DMS53 treated with DMSO at 0.1 percent for 48 hours (cell line): ENCODE results near the gene GKN2.

ENCODE experiments used
- DNase-seq: peaks from one replicate; lab custom pipeline; 2025; ENCODE audit not compliant: unreplicated experiment; lab: John Stamatoyannopoulos, UW

The GKN2 gene

GRCh38 chr2:68952887-68953521 lies at the start of gene GKN2:
GKN2 (minus strand) TSS chr2:68952893; CDS start chr2:68952861, 32 bp downstream.
- DNase-seq, result no peak

- DNase-seq, result no peak
These were observed 49.2 kb upstream of the GKN2 start for GRCh38 chr2:69001879-69002278.

- no peak for DNase-seq
These were observed 44.7 kb upstream of the GKN2 start for GRCh38 chr2:68997401-68997800.

GRCh38 chr2:68995916-68996315 lies 43.2 kb upstream of the GKN2 start:
- DNase-seq, result no peak

GRCh38 chr2:68994864-68995263 lies 42.2 kb upstream of the GKN2 start:
- no peak for DNase-seq

- DNase-seq, result no peak
These were observed 41.0 kb upstream of the GKN2 start for GRCh38 chr2:68993660-68994059.

- DNase-seq, result no peak
These were observed 40.2 kb upstream of the GKN2 start for GRCh38 chr2:68992933-68993332.

GRCh38 chr2:68992341-68992740 lies 39.6 kb upstream of the GKN2 start:
- DNase-seq, result no peak

- DNase-seq, result no peak
These were observed 36.3 kb upstream of the GKN2 start for GRCh38 chr2:68989035-68989434.

- no peak for DNase-seq
These were observed 34.4 kb upstream of the GKN2 start for GRCh38 chr2:68987021-68987503.

- no peak for DNase-seq
These were observed 28.3 kb upstream of the GKN2 start for GRCh38 chr2:68980956-68981355.

GRCh38 chr2:68978098-68978497 lies 25.4 kb upstream of the GKN2 start:
- no peak for DNase-seq

- DNase-seq, result no peak
These were observed 24.8 kb upstream of the GKN2 start for GRCh38 chr2:68977453-68977852.

- DNase-seq, result no peak
These were observed 23.2 kb upstream of the GKN2 start for GRCh38 chr2:68975844-68976243.

- DNase-seq, result no peak
These were observed 22.4 kb upstream of the GKN2 start for GRCh38 chr2:68974946-68975665.

- DNase-seq, result no peak
These were observed 21.6 kb upstream of the GKN2 start, which contains the start of gene GKN1 for GRCh38 chr2:68974251-68974650. GKN1 (plus strand) TSS chr2:68974636; CDS start chr2:68974678, 42 bp downstream.

GRCh38 chr2:68971591-68972231 lies 19.0 kb upstream of the GKN2 start:
- DNase-seq, result no peak

- no peak for DNase-seq
These were observed 18.0 kb upstream of the GKN2 start for GRCh38 chr2:68970566-68971265.

- DNase-seq, result no peak
These were observed 17.2 kb upstream of the GKN2 start for GRCh38 chr2:68969736-68970490.

GRCh38 chr2:68968221-68968620 lies 15.5 kb upstream of the GKN2 start:
- DNase-seq, result no peak

GRCh38 chr2:68964282-68964681 lies 11.6 kb upstream of the GKN2 start:
- no peak for DNase-seq
